CD4-positive, CD25-positive, alpha-beta regulatory T cell (primary cell): ENCODE data around the gene AKNAD1. TPM values are rescaled to one million over a fixed set of nuclear protein-coding genes. Genes with fewer than 3 reads are reported as not detected.

Experiments used
- ATAC-seq, 2 donors: fragments of 150-1000 bp; cut with Tn5 transposase; one replicate each; pipeline ENCODE4 v1.10.0; 2021; ENCODE audit warnings: low read depth in 2 of 2, moderate number of reproducible peaks in 2 of 2, moderate library complexity in 1 of 2
- DNase-seq, 3 donors: peaks; one replicate each; pipeline versions ENCODE4 v3.0.0 to v3.0.0-alpha.2; 2012 to 2022; ENCODE audit warnings: mixed read lengths in 1 of 3
- H3K27ac ChIP-seq: one replicate; pipeline ENCODE4 v1.7.0; 2013; ENCODE audit warnings: mild to moderate bottlenecking, low read length; ENCODE audit not compliant: insufficient read depth, poor library complexity, severe bottlenecking
- H3K27me3 ChIP-seq: one replicate; pipeline ENCODE4 v1.7.0; 2013; ENCODE audit warnings: low read length; ENCODE audit not compliant: control insufficient read depth, insufficient read depth
- H3K36me3 ChIP-seq: one replicate; pipeline ENCODE4 v1.7.0; 2013; ENCODE audit warnings: mild to moderate bottlenecking, low read length, moderate library complexity; ENCODE audit not compliant: control insufficient read depth, insufficient read depth
- H3K4me1 ChIP-seq: 2 replicates; pipeline ENCODE4 v1.7.0; 2013; ENCODE audit warnings: mild to moderate bottlenecking, low read length; ENCODE audit not compliant: insufficient read depth, control insufficient read depth, poor library complexity, severe bottlenecking
- H3K4me3 ChIP-seq: one replicate; pipeline ENCODE4 v1.7.0; 2013; ENCODE audit warnings: low read depth, mild to moderate bottlenecking, low read length, moderate library complexity
- H3K9me3 ChIP-seq, 2 experiments: 1 replicate in 1 of 2; 2 replicates in 1 of 2; pipeline ENCODE4 v1.7.0; 2013; ENCODE audit warnings: low read length in 2 of 2, mild to moderate bottlenecking in 1 of 2, moderate library complexity in 1 of 2; ENCODE audit not compliant: control insufficient read depth in 2 of 2
- H3K27ac Mint-ChIP-seq, 3 donors: one replicate each; pipeline ENCODE4 v1.8.0; 2020 to 2022; ENCODE audit warnings: mild to moderate bottlenecking in 3 of 3, mixed read lengths in 3 of 3, moderate library complexity in 2 of 3
- H3K27me3 Mint-ChIP-seq: one replicate; pipeline ENCODE4 v1.8.0; 2022; ENCODE audit warnings: mild to moderate bottlenecking, mixed read lengths
- H3K36me3 Mint-ChIP-seq: one replicate; pipeline ENCODE4 v1.8.0; 2020; ENCODE audit warnings: mixed read lengths
- H3K4me1 Mint-ChIP-seq, 4 donors: one replicate each; pipeline ENCODE4 v1.8.0; 2020 to 2022; ENCODE audit warnings: mixed read lengths in 4 of 4, mild to moderate bottlenecking in 1 of 4
- H3K4me3 Mint-ChIP-seq, 4 donors: one replicate each; pipeline ENCODE4 v1.8.0; 2020 to 2022; ENCODE audit warnings: mild to moderate bottlenecking in 4 of 4, mixed read lengths in 4 of 4, moderate library complexity in 3 of 4
- H3K9me3 Mint-ChIP-seq, 7 donors: one replicate each; pipeline ENCODE4 v1.8.0; 2020 to 2022; ENCODE audit warnings: mixed read lengths in 7 of 7, mild to moderate bottlenecking in 3 of 7, moderate library complexity in 2 of 7
- polyA plus RNA-seq, 4 donors: library from polyadenylated mRNA; unstranded; fragments of 300-500 nt; fragmentation: Illumina TruSeq; gene quantifications; one replicate each; pipeline ENCODE4 v1.2.3, GENCODE V29; 2021
- total RNA-seq: library from RNA; stranded (reverse); gene quantifications from one replicate; pipeline ENCODE4 v1.2.3, GENCODE V29; 2022

The AKNAD1 gene
- total and polyA plus RNA-seq, 5 donors from 2014 or later = not detected

- no peaks in the 10 kb centered on the region for H3K4me1 ChIP-seq
- Mint-ChIP-seq H3K4me1 (no peaks in the 10 kb centered on the region), H3K4me3 (no peak overlapping the region), H3K9me3 (no peaks in the 10 kb centered on the region), H3K36me3 (peaks cover 6% of the 10 kb centered on the region), H3K27me3 (peaks cover 4% of the 10 kb centered on the region), H3K27ac (no peak overlapping the region)
- no peaks in the 10 kb centered on the region for H3K27me3 ChIP-seq
- no peak overlapping the region for H3K4me3 ChIP-seq
- no peaks in the 10 kb centered on the region for H3K9me3 ChIP-seq
- DNase-seq (no peak), ATAC-seq (no peak)
- no peak overlapping the region for H3K27ac ChIP-seq
- peaks cover 22% of the 10 kb centered on the region for H3K36me3 ChIP-seq
Observed at GRCh38 chr1:108813326-108813725, 43.6 kb downstream of the AKNAD1 start.

DNA sequence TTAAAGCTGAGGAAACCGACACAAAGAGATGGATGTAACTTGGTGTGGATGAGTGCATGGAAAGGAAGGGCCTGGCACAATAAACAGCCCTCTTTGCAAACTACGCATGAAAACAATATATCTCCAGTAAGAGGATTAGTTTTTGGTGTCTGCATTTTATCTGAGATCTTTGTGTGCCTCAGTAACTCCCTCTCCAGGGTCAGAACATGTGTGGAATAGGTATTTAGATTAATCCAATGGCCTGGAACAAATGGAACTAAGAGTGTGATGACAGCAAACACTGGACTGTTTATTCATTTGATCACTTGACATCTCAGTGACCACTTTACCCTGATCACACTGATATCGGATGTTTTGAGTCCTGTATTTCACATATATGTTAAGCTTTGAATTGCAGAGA is 45.3 kb downstream of the AKNAD1 start:
- peak overlapping the region in 1 of 3 donors; percentile 29 for H3K27ac Mint-ChIP-seq
- no peak overlapping the region for H3K27ac ChIP-seq
- ATAC-seq = no peak
- H3K36me3 ChIP-seq = peaks cover 33% of the 10 kb centered on the region
- no peaks in the 10 kb centered on the region for H3K4me1 Mint-ChIP-seq
- no peaks in the 10 kb centered on the region for H3K9me3 Mint-ChIP-seq
- H3K9me3 ChIP-seq = no peaks in the 10 kb centered on the region
- peaks cover 4% of the 10 kb centered on the region for H3K27me3 Mint-ChIP-seq
- no peaks in the 10 kb centered on the region for H3K4me1 ChIP-seq
- DNase-seq = no peak
- no peak overlapping the region for H3K4me3 Mint-ChIP-seq
- no peak overlapping the region for H3K4me3 ChIP-seq
- peaks cover 10% of the 10 kb centered on the region for H3K36me3 Mint-ChIP-seq
- H3K27me3 ChIP-seq = no peaks in the 10 kb centered on the region

DNA sequence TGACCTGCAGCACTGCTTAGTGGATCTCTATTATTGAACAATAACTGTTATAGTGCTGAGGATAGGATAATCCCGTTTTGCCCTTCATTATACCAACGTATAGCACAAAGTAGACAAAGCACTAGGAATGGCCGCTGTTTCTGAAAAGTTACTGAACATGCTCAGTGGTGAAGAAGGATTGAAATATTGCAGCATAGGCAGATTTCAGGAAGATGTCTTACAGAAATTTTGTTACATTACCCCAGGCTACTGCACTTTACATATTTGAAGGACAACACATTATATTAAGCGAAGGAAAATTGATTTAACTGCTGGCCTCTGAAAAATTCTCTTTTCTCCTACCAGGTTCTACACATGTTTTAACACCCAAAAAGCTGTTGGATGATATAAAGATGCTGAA is 48.5 kb downstream of the AKNAD1 start:
- no peak for DNase-seq
- no peak overlapping the region for H3K27ac ChIP-seq
- peaks cover 58% of the 10 kb centered on the region for H3K36me3 ChIP-seq
- ATAC-seq = no peak
- H3K9me3 Mint-ChIP-seq = no peaks in the 10 kb centered on the region
- H3K27ac Mint-ChIP-seq = no peak overlapping the region
- no peaks in the 10 kb centered on the region for H3K27me3 Mint-ChIP-seq
- H3K4me3 ChIP-seq = no peak overlapping the region
- H3K27me3 ChIP-seq = no peaks in the 10 kb centered on the region
- H3K9me3 ChIP-seq = no peaks in the 10 kb centered on the region
- H3K4me3 Mint-ChIP-seq = no peak overlapping the region
- H3K36me3 Mint-ChIP-seq = peaks cover 24% of the 10 kb centered on the region
- H3K4me1 ChIP-seq = no peaks in the 10 kb centered on the region
- peaks cover 0 to 6% (median 2%) of the 10 kb centered on the region in 4 donors for H3K4me1 Mint-ChIP-seq

DNA sequence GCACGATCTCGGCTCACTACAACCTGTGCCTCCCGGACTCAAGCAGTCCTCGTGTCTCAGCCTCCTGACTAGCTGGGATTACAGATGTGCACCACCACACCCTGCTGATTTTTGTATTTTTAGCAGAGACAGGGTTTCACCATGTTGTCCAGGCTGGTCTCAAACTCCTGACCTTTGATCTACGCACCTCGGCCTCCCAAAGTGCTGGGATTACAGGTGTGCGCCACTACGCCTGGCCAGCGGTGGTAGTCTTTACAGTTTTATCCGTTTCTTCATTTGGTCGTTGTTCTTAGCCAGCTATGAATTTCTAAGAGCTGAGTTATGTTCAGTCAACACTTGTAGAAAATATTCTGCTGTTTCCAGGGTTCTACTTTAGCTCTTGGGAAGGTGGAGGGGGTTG is 53.3 kb downstream of the AKNAD1 start:
- peaks cover 42% of the 10 kb centered on the region for H3K36me3 Mint-ChIP-seq
- peak overlapping the region in 1 of 3 donors; percentile 26 for H3K27ac Mint-ChIP-seq
- no peak for ATAC-seq
- DNase-seq = no peak
- Histone ChIP-seq H3K27me3 (no peaks in the 10 kb centered on the region), H3K36me3 (peaks cover 78% of the 10 kb centered on the region), H3K4me1 (no peaks in the 10 kb centered on the region), H3K4me3 (no peak overlapping the region), H3K27ac (no peak overlapping the region), H3K9me3 (no peaks in the 10 kb centered on the region)
- H3K9me3 Mint-ChIP-seq = no peaks in the 10 kb centered on the region
- no peak overlapping the region for H3K4me3 Mint-ChIP-seq
- no peaks in the 10 kb centered on the region for H3K27me3 Mint-ChIP-seq
- peaks cover 2 to 9% (median 5%) of the 10 kb centered on the region in 4 donors for H3K4me1 Mint-ChIP-seq

DNA sequence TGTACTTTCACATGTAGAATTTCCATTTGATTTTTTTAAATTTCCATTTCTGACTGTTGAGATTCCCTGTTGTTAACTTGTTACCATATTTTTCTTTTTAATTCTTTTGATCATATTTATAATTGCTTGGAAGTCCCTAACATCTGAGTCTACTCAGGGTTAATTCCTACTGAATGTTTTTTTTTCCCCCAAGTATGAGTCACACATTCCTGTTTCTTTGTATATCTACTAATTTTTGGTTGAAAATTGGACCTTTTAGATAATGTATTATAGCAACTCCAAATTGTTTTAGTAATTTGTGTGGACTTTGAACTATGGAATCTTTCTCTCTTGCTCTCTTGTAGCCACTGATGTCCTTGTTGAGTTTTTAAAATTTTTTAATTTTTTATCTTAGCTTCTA is 55.8 kb downstream of the AKNAD1 start:
- no peak for ATAC-seq
- H3K27me3 ChIP-seq = no peaks in the 10 kb centered on the region
- peaks cover 37% of the 10 kb centered on the region for H3K36me3 Mint-ChIP-seq
- H3K9me3 ChIP-seq = no peaks in the 10 kb centered on the region
- H3K27me3 Mint-ChIP-seq = no peaks in the 10 kb centered on the region
- H3K27ac ChIP-seq = no peak overlapping the region
- H3K4me3 ChIP-seq = no peak overlapping the region
- no peak for DNase-seq
- no peaks in the 10 kb centered on the region for H3K9me3 Mint-ChIP-seq
- H3K4me1 Mint-ChIP-seq = peaks cover 2 to 9% (median 5%) of the 10 kb centered on the region in 4 donors
- no peaks in the 10 kb centered on the region for H3K4me1 ChIP-seq
- H3K36me3 ChIP-seq = peaks cover 81% of the 10 kb centered on the region
- H3K4me3 Mint-ChIP-seq = no peak overlapping the region
- H3K27ac Mint-ChIP-seq = no peak overlapping the region

DNA sequence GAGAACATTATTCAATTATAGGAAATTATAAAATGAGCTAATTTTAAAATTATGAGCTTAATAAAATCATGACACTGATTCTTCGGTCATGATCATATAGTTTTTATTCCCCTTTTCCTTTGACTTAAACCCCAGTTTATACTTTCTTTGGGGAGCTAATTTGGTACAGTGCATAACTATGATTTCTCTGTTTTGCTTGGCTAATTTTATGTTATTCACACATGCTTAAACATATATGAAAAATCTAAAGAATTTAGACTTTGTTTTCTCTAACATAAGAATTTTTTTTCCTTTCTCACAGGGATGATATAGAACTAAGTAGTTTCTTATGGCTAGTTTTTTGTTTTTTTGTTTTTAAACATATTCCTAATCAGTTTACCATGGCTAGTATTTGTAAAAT is 57.9 kb downstream of the AKNAD1 start:
- Histone ChIP-seq H3K4me3 (no peak overlapping the region), H3K27me3 (no peaks in the 10 kb centered on the region), H3K36me3 (peaks cover 84% of the 10 kb centered on the region), H3K27ac (no peak overlapping the region), H3K4me1 (no peaks in the 10 kb centered on the region), H3K9me3 (no peaks in the 10 kb centered on the region)
- peak overlapping the region in 1 of 3 donors; percentile 15 for H3K27ac Mint-ChIP-seq
- DNase-seq (no peak), ATAC-seq (no peak)
- H3K36me3 Mint-ChIP-seq = peaks cover 39% of the 10 kb centered on the region
- H3K4me1 Mint-ChIP-seq = peaks cover 3 to 9% (median 4%) of the 10 kb centered on the region in 4 donors
- H3K9me3 Mint-ChIP-seq = no peaks in the 10 kb centered on the region
- no peaks in the 10 kb centered on the region for H3K27me3 Mint-ChIP-seq
- no peak overlapping the region for H3K4me3 Mint-ChIP-seq

DNA sequence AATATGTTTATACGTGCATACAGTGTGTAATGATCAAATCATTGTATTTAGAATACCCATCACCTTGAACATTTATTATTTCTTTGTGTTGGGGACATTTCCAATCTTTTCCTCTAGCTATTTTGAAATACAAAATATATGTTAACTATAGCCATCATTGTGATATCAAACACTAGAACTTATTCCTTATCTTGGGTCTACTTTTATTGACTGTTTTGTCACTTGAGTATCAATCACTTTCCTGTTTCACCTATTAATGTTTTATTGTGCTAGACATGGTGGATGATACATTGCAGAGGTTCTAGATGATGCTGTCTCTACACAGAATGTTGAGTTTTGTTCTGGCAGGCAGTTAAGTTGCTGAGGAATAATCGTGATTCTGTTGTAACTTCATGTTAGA is 64.5 kb downstream of the AKNAD1 start:
- no peaks in the 10 kb centered on the region for H3K4me1 ChIP-seq
- peaks cover 61% of the 10 kb centered on the region for H3K36me3 Mint-ChIP-seq
- peaks cover 67% of the 10 kb centered on the region for H3K36me3 ChIP-seq
- no peak overlapping the region for H3K4me3 Mint-ChIP-seq
- H3K27me3 ChIP-seq = no peaks in the 10 kb centered on the region
- H3K4me1 Mint-ChIP-seq = peaks cover 0 to 6% (median 4%) of the 10 kb centered on the region in 4 donors
- H3K27me3 Mint-ChIP-seq = no peaks in the 10 kb centered on the region
- ATAC-seq (no peak), DNase-seq (no peak)
- H3K4me3 ChIP-seq = no peak overlapping the region
- H3K9me3 Mint-ChIP-seq = peaks cover under 1 to 14% (median 6%) of the 10 kb centered on the region in 7 donors
- H3K27ac Mint-ChIP-seq = no peak overlapping the region
- no peak overlapping the region for H3K27ac ChIP-seq
- H3K9me3 ChIP-seq = peaks cover 12 to 17% of the 10 kb centered on the region in 2 experiments

DNA sequence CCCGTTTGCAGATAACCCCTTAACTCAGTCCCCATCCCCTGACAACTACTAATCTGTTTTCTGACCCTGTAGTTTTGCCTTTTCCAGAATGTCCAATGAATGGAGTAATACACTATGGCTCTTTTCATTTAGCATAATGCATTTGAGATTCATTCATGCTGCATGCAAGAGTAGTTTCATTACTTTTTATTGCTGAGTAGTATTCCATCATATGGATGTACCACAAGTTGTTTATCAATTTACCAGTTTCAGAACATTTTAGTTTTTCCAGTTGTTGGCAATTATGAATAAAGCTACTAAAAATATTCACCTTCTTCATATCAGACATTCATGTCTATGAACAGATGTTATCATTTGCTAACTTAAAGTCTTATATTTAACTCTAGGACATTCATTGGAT is 65.1 kb downstream of the AKNAD1 start:
- Histone ChIP-seq H3K27me3 (no peaks in the 10 kb centered on the region), H3K27ac (no peak overlapping the region), H3K4me1 (no peaks in the 10 kb centered on the region), H3K9me3 (peaks cover 12 to 17% of the 10 kb centered on the region in 2 experiments), H3K36me3 (peaks cover 64% of the 10 kb centered on the region), H3K4me3 (no peak overlapping the region)
- peaks cover 66% of the 10 kb centered on the region for H3K36me3 Mint-ChIP-seq
- H3K4me3 Mint-ChIP-seq = no peak overlapping the region
- no peaks in the 10 kb centered on the region for H3K27me3 Mint-ChIP-seq
- no peak for DNase-seq
- peaks cover 0 to 6% (median 4%) of the 10 kb centered on the region in 4 donors for H3K4me1 Mint-ChIP-seq
- no peak for ATAC-seq
- H3K27ac Mint-ChIP-seq = no peak overlapping the region
- H3K9me3 Mint-ChIP-seq = peaks cover 3 to 14% (median 6%) of the 10 kb centered on the region in 7 donors
